GM12878 (cell line): ENCODE data around the gene GRIK4. TPM values are rescaled to one million over a fixed set of nuclear protein-coding genes. Genes with fewer than 3 reads are reported as not detected.
A peak's percentile ranks its signal among the peaks of the same experiment; 100 is the strongest.

Experiments used
- ATAC-seq: fragments of 200-7000 bp; cut with Tn5 transposase; 3 replicates; pipeline ENCODE4 v1.9.1; 2020; ENCODE audit warnings: mild to moderate bottlenecking, moderate library complexity
- BruUV-seq: library from RNA; stranded (reverse); fragments of 400-500 nt; replicated peaks from 2 replicates; lab custom pipeline; 2021; lab: Mats Ljungman, UMichigan
- CTCF ChIA-PET: fragments of 300-600 bp; sonication (Branson Sonifier 250); formaldehyde crosslinking; extraction: SDS; loops from one replicate; lab custom pipeline; 2021; ENCODE audit warnings: inconsistent platforms; lab: Yijun Ruan, JAX
- POLR2A ChIA-PET: fragments of 350-600 bp; formaldehyde crosslinking; extraction: SDS; loops from one replicate; lab custom pipeline; 2021; ENCODE audit warnings: inconsistent platforms; lab: Charles Lee
- RAD21 ChIA-PET: fragments of 300-600 bp; sonication (Branson Sonifier 250); formaldehyde crosslinking; loops from one replicate; lab custom pipeline; 2023; ENCODE audit warnings: antibody characterized with exemption; ENCODE audit not compliant: unreplicated experiment; lab: Charles Lee
- SMC1A ChIA-PET: fragments of 300-600 bp; sonication (Branson Sonifier 250); formaldehyde crosslinking; loops from one replicate; lab custom pipeline; 2023; ENCODE audit not compliant: unreplicated experiment, uncharacterized antibody; lab: Charles Lee
- DNase-seq: peaks from one replicate; pipeline ENCODE4 v3.0.0-alpha.2; 2011; ENCODE audit warnings: low read depth, low spot score
- FAIRE-seq: peaks from 3 replicates; lab custom pipeline; 2011; peaks lifted over from hg19 to GRCh38; lab: Jason Lieb, UNC
- H2AFZ ChIP-seq: 2 replicates; pipeline ENCODE4 v1.6.0; 2011; ENCODE audit warnings: low read depth, low read length, control low read depth; ENCODE audit not compliant: control insufficient read depth
- H3K27ac ChIP-seq: 2 replicates; pipeline ENCODE4 v1.5.1; 2011; ENCODE audit warnings: control low read depth; ENCODE audit not compliant: control insufficient read depth, insufficient read depth
- H3K27me3 ChIP-seq, 2 experiments: replicated peaks in 1 of 2; 2 replicates each; pipeline versions ENCODE4 v1.6.0 to v1.6.1; 2011; ENCODE audit warnings: low read length in 1 of 2; ENCODE audit not compliant: control insufficient read depth in 2 of 2, insufficient read depth in 2 of 2
- H3K36me3 ChIP-seq, 2 experiments: 2 replicates each; pipeline ENCODE4 v1.5.1; 2011; ENCODE audit warnings: low read length in 1 of 2; ENCODE audit not compliant: control insufficient read depth in 2 of 2, insufficient read depth in 2 of 2
- H3K4me1 ChIP-seq: 2 replicates; pipeline ENCODE4 v1.6.1; 2011; ENCODE audit warnings: mild to moderate bottlenecking, low read length, moderate library complexity, mixed read lengths; ENCODE audit not compliant: control insufficient read depth, insufficient read depth
- H3K4me2 ChIP-seq: 2 replicates; pipeline ENCODE4 v1.6.0; 2011; ENCODE audit warnings: control low read depth; ENCODE audit not compliant: control insufficient read depth, insufficient read depth
- H3K4me3 ChIP-seq: fragments of 200-600 bp; sonication (generic); 2 replicates; pipeline ENCODE4 v1.5.1; 2016
- H3K79me2 ChIP-seq: 2 replicates; pipeline ENCODE4 v1.6.0; 2011; ENCODE audit warnings: low read length; ENCODE audit not compliant: control insufficient read depth, insufficient read depth
- H3K9ac ChIP-seq: 2 replicates; pipeline ENCODE4 v1.8.0; 2011; ENCODE audit warnings: low read length, control low read depth, mixed read lengths; ENCODE audit not compliant: control insufficient read depth, insufficient read depth
- H3K9me3 ChIP-seq: replicated peaks from 3 replicates; pipeline ENCODE4 v1.5.1; 2011; ENCODE audit warnings: mild to moderate bottlenecking, low read length; ENCODE audit not compliant: control insufficient read depth, insufficient read depth
- H4K20me1 ChIP-seq: 2 replicates; pipeline ENCODE4 v1.6.0; 2011; ENCODE audit not compliant: control insufficient read depth, insufficient read depth
- CBX5 ChIP-seq: sonication (generic); IDR thresholded peaks from 2 replicates; pipeline ENCODE4 v1.6.1; 2016; ENCODE audit warnings: low read depth, moderate library complexity, mild to moderate bottlenecking, inconsistent platforms
- CEBPB ChIP-seq, 2 experiments: fragments of 150-350 bp in 1 of 2; IDR thresholded peaks; 2 replicates each; pipeline ENCODE4 v1.6.1; 2012 to 2014; ENCODE audit warnings: low read depth in 2 of 2, low read length in 2 of 2, borderline replicate concordance in 1 of 2, inconsistent platforms in 1 of 2
- CHD2 ChIP-seq: IDR thresholded peaks from 2 replicates; pipeline ENCODE4 v1.6.1; 2011; ENCODE audit warnings: low read depth, low read length, improper control_type of control experiment, borderline replicate concordance
- EED ChIP-seq: sonication (generic); IDR thresholded peaks from 2 replicates; pipeline ENCODE4 v1.6.1; 2016; ENCODE audit warnings: antibody characterized with exemption, low read depth
- ESRRA ChIP-seq: IDR thresholded peaks from 2 replicates; pipeline ENCODE4 v1.6.1; 2012; ENCODE audit warnings: mild to moderate bottlenecking, low read length, improper control_type of control experiment
- GATAD2B ChIP-seq: fragments of 450-650 bp; conservative IDR thresholded peaks from 2 replicates; pipeline ENCODE4 v1.6.1; 2017; ENCODE audit warnings: low read depth, mild to moderate bottlenecking, moderate library complexity
- IKZF1 ChIP-seq: fragments of 450-650 bp; conservative IDR thresholded peaks from 2 replicates; pipeline ENCODE4 v1.6.1; 2017; ENCODE audit warnings: antibody characterized with exemption, mild to moderate bottlenecking
- JUND ChIP-seq: IDR thresholded peaks from 2 replicates; pipeline ENCODE4 v1.6.1; 2012; ENCODE audit warnings: low read depth, mild to moderate bottlenecking, low read length, improper control_type of control experiment, moderate library complexity
- NBN ChIP-seq: fragments of 450-650 bp; IDR thresholded peaks from 2 replicates; pipeline ENCODE4 v1.6.1; 2016
- NR2F1 ChIP-seq: fragments of 450-650 bp; conservative IDR thresholded peaks from 2 replicates; pipeline ENCODE4 v1.6.1; 2017; ENCODE audit warnings: mild to moderate bottlenecking
- NRF1 ChIP-seq: conservative IDR thresholded peaks from 2 replicates; pipeline ENCODE4 v1.6.1; 2011; ENCODE audit warnings: mild to moderate bottlenecking, low read depth, low read length, improper control_type of control experiment
- PAX5 ChIP-seq: IDR thresholded peaks from 2 replicates; pipeline ENCODE4 v1.6.1; 2011; ENCODE audit warnings: low read depth, low read length, borderline replicate concordance
- POLR2AphosphoS5 ChIP-seq: IDR thresholded peaks from 2 replicates; pipeline ENCODE4 v1.6.1; 2011; ENCODE audit warnings: mild to moderate bottlenecking, low read length, inconsistent platforms
- SIX5 ChIP-seq: IDR thresholded peaks from 2 replicates; pipeline ENCODE4 v1.6.1; 2011; ENCODE audit warnings: mild to moderate bottlenecking, low read depth, low read length, moderate library complexity; ENCODE audit not compliant: severe bottlenecking
- STAT3 ChIP-seq: IDR thresholded peaks from 2 replicates; pipeline ENCODE4 v1.6.1; 2011; ENCODE audit warnings: low read depth, low read length, improper control_type of control experiment
- SUPT20H ChIP-seq: IDR thresholded peaks from 2 replicates; pipeline ENCODE4 v1.6.1; 2011; ENCODE audit warnings: low read depth, mild to moderate bottlenecking, low read length, moderate library complexity, borderline replicate concordance; ENCODE audit not compliant: control insufficient read depth
- TAF1 ChIP-seq: IDR thresholded peaks from 2 replicates; pipeline ENCODE4 v1.6.1; 2011; ENCODE audit warnings: mild to moderate bottlenecking, low read depth, low read length, borderline replicate concordance
- YY1 ChIP-seq: IDR thresholded peaks from 2 replicates; pipeline ENCODE4 v1.6.1; 2011; ENCODE audit warnings: low read depth, mild to moderate bottlenecking, low read length
- ZNF274 ChIP-seq: IDR thresholded peaks from one replicate; pipeline ENCODE4 v1.8.0; 2011; ENCODE audit not compliant: insufficient read length, insufficient read depth
- ZNF384 ChIP-seq: IDR thresholded peaks from 2 replicates; pipeline ENCODE4 v1.6.1; 2012; ENCODE audit warnings: low read depth, mild to moderate bottlenecking, low read length, improper control_type of control experiment, borderline replicate concordance
- WGBS: methylation state at CpG from one replicate; pipeline ENCODE4 v1.1.6; 2016; ENCODE audit warnings: low lambda C conversion rate; ENCODE audit not compliant: insufficient replicate concordance, insufficient coverage; ENCODE audit errors: missing lambda C conversion rate; 5-methylcytosine and 5-hydroxymethylcytosine counted together
- in situ Hi-C: fragments of 300-500 bp; cut with MboI; formaldehyde crosslinking; loops from 9 replicates; pipeline ENCODE4 v1.14.3; 2018; ENCODE audit warnings: mixed read lengths
- intact Hi-C: fragments of 100-400 bp; cut with micrococcal nuclease; formaldehyde crosslinking; loops from one replicate; pipeline ENCODE4 v1.14.2; 2022; ENCODE audit not compliant: unreplicated experiment
- polyA plus RNA-seq, 11 experiments: library from polyadenylated mRNA; depleted of rRNA in 4 of 11; unstranded in 6 of 11; stranded (reverse) in 5 of 11; fragments of >200 nt; fragmentation: Nextera tagmentation in 4 of 11; fragmentation: Illumina TruSeq in 1 of 11; extraction: Ambion mirVana in 4 of 11; extraction: Trizol in 1 of 11; gene quantifications; 1 replicate in 1 of 11; 2 replicates in 10 of 11; pipeline versions ENCODE4 v1.2.1 to v1.2.3, GENCODE V29; 2011 to 2016; ENCODE audit warnings: inconsistent platforms in 2 of 11, missing spikeins in 2 of 11, low read depth in 1 of 11
- total RNA-seq, 4 experiments: library from RNA; depleted of rRNA in 3 of 4; stranded (reverse); fragments of >200 nt in 3 of 4; fragmentation: Illumina TruSeq in 1 of 4; extraction: Trizol in 1 of 4; gene quantifications; 2 replicates each; pipeline versions ENCODE4 v1.2.1 to v1.2.3, GENCODE V29; 2013 to 2021
- TF ChIP-seq, protein P1 (sequence below): fragments of 450-650 bp; IDR thresholded peaks from 2 replicates; pipeline ENCODE4 v1.6.1; 2017; ENCODE audit warnings: low read depth, mild to moderate bottlenecking, moderate library complexity
- TF ChIP-seq, protein P2 (sequence below): fragments of 450-650 bp; IDR thresholded peaks from 2 replicates; pipeline ENCODE4 v1.6.1; 2014; ENCODE audit warnings: mild to moderate bottlenecking

GRIK4 gene
- total and polyA plus RNA-seq, 10 of the 15 experiments (the other 5 are each of a cell fraction or from before 2014, with no cell fraction given) = 0.33 to 3.6 (median 0.72) TPM

DNA sequence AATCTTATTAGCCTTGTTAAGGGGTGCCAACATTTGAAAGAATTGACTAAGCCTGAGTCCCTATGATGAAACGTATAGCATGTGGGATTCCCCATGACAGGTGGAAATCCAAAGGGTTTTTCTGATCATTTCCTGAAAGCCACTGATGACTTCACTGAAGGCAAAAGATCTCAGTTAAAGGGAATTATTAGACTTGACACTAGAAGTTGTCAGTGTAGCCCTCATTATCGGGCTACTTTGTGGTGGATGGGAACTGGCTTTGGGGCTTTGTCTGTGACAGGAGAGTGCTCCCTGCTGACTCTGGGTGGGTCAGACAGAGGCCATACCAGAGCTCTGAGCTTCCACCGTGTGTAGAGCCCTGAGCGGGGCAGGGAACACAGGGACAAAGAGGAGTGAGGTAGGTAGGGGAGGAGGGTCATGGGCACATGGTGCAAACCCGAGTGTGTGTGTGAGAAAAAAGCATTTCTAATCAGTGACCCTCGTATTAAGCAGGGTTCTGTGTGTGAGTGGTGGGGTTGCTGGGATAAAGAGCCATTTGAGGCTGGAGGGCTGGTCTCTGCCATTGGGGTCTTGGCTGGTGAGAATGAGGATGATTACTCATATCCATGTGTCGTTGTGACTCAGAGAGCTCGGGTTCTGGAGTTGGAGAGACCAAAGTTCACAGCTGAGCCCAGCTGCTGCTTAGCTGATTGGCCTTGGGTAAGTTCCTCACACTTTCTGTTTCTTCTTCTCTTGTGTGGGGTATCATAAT is 101.1 kb downstream of the GRIK4 start:
- BruUV-seq = no TSS peak
- Histone ChIP-seq H3K79me2 (no peaks in the 10 kb centered on the region), H3K9me3 (no peaks in the 10 kb centered on the region; the same call in 2 of the 3 replicates), H3K4me2 (peak overlapping the region; percentile 98), H3K36me3 (no peaks in the 10 kb centered on the region), H4K20me1 (no peaks in the 10 kb centered on the region), H3K4me1 (peaks cover 32% of the 10 kb centered on the region), H3K27me3 (no peaks in the 10 kb centered on the region), H3K9ac (peak overlapping the region; percentile 44), H3K27ac (peak overlapping the region; percentile 75), H2AFZ (peak overlapping the region; percentile 63), H3K4me3 (no peak overlapping the region; the same call in 1 of the 2 replicates)
- peak; percentile 91 for ATAC-seq
- intact Hi-C loops (loop anchor here (2.0 kb wide), 5 partner anchors 44 to 278 kb away; partner anchors contain the start of gene GRIK4), in situ Hi-C loops (no loop called here)
- CTCF ChIA-PET = interaction anchor here (0.7 to 3.5 kb wide), 20 partner anchors 9 to 317 kb away, joined by 3 to 32 read pairs (median 6); partner anchors contain the start of genes ARHGEF12 and GRIK4
- WGBS = 3% methylated on average over 8 of the region's 8 CpGs
- POLR2A ChIA-PET = interaction anchor here (0.7 to 1.6 kb wide), 4 partner anchors 9 to 87 kb away, joined by 4 to 8 read pairs (median 5); no protein-coding TSS in a partner anchor
- peak; percentile 93 for FAIRE-seq
- SMC1A ChIA-PET = interaction anchor here (0.7 to 4.6 kb wide), 27 partner anchors 10 to 161 kb away, joined by 3 to 25 read pairs (median 4); no protein-coding TSS in a partner anchor
- DNase-seq = peak; percentile 94
- RAD21 ChIA-PET = interaction anchor here (0.7 to 4.7 kb wide), 23 partner anchors 8 to 275 kb away, joined by 3 to 38 read pairs (median 5); partner anchors contain the start of gene GRIK4
- TF ChIP-seq ZNF274 (no peak), SIX5 (no peak), CEBPB (IDR thresholded peaks at IDR 0.05; ENCODE audit: borderline replicate concordance in 1 of 2, low read depth in 2 of 2, low read length in 2 of 2) (no peak), CBX5 (no peak), EED (peak; percentile 82), POLR2AphosphoS5 (peak; percentile 65), NBN (peak; percentile 87), CHD2 (no peak; the same call in 1 of the 2 replicates), IKZF1 (peak; percentile 82), NR2F1 (peak; percentile 92), GATAD2B (peak; percentile 74; the same call in 1 of the 2 replicates), YY1 (0 out of 2 replicates have a peak, but pooled peaks have one; percentile 32), TAF1 (no peak; the same call in 1 of the 2 replicates), JUND (peak; percentile 71; the same call in 1 of the 2 replicates), ZNF384 (no peak), NRF1 (no peak), ESRRA (no peak), STAT3 (0 out of 2 replicates have a peak, but pooled peaks have one; percentile 51), SUPT20H (no peak), PAX5 (peak; percentile 75; the same call in 1 of the 2 replicates)
- TF ChIP-seq, protein P1, sequence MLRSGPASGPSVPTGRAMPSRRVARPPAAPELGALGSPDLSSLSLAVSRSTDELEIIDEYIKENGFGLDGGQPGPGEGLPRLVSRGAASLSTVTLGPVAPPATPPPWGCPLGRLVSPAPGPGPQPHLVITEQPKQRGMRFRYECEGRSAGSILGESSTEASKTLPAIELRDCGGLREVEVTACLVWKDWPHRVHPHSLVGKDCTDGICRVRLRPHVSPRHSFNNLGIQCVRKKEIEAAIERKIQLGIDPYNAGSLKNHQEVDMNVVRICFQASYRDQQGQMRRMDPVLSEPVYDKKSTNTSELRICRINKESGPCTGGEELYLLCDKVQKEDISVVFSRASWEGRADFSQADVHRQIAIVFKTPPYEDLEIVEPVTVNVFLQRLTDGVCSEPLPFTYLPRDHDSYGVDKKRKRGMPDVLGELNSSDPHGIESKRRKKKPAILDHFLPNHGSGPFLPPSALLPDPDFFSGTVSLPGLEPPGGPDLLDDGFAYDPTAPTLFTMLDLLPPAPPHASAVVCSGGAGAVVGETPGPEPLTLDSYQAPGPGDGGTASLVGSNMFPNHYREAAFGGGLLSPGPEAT = peak; percentile 42; the same call in 1 of the 2 replicates
- TF ChIP-seq, protein P2, sequence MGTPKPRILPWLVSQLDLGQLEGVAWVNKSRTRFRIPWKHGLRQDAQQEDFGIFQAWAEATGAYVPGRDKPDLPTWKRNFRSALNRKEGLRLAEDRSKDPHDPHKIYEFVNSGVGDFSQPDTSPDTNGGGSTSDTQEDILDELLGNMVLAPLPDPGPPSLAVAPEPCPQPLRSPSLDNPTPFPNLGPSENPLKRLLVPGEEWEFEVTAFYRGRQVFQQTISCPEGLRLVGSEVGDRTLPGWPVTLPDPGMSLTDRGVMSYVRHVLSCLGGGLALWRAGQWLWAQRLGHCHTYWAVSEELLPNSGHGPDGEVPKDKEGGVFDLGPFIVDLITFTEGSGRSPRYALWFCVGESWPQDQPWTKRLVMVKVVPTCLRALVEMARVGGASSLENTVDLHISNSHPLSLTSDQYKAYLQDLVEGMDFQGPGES = no peak
